Fibroblast of lung (primary cell): ENCODE results near the gene RPL29. TPM values are rescaled to one million over a fixed set of nuclear protein-coding genes. Genes with fewer than 3 reads are reported as not detected.

Experiments
- DNase-seq, 2 donors: peaks; one replicate each; pipeline versions ENCODE4 v3.0.0 to v3.0.0-alpha.2; 2010; ENCODE audit warnings: low read depth in 2 of 2
- H2AFZ ChIP-seq: 2 replicates; pipeline ENCODE4 v1.5.1; 2012; ENCODE audit warnings: low read length, control low read depth, inconsistent platforms
- H3K27ac ChIP-seq: 2 replicates; pipeline ENCODE4 v1.5.1; 2011; ENCODE audit warnings: low read length, control low read depth; ENCODE audit not compliant: insufficient read depth
- H3K27me3 ChIP-seq: 2 replicates; pipeline ENCODE4 v1.5.1; 2011; ENCODE audit warnings: mild to moderate bottlenecking, low read length; ENCODE audit not compliant: control insufficient read depth, insufficient read depth
- H3K36me3 ChIP-seq: 2 replicates; pipeline ENCODE4 v1.5.1; 2011; ENCODE audit warnings: low read length; ENCODE audit not compliant: control insufficient read depth, insufficient read depth
- H3K4me1 ChIP-seq: 2 replicates; pipeline ENCODE4 v1.5.1; 2011; ENCODE audit warnings: low read length; ENCODE audit not compliant: control insufficient read depth, insufficient read depth; ENCODE audit errors: extremely low read depth
- H3K4me2 ChIP-seq: 2 replicates; pipeline ENCODE4 v1.5.1; 2011; ENCODE audit warnings: low read length, control low read depth; ENCODE audit not compliant: insufficient read depth; ENCODE audit errors: extremely low read depth
- H3K4me3 ChIP-seq, 4 experiments: fragments of 200-600 bp in 1 of 4; sonication (generic) in 1 of 4; replicated peaks in 1 of 4; 2 replicates each; pipeline ENCODE4 v1.5.1; 2011 to 2016; ENCODE audit warnings: low read length in 4 of 4, low read depth in 3 of 4, mild to moderate bottlenecking in 3 of 4, control low read depth in 2 of 4, inconsistent platforms in 1 of 4, mixed read lengths in 1 of 4; ENCODE audit not compliant: insufficient read depth in 1 of 4; ENCODE audit errors: control extremely low read depth in 1 of 4
- H3K79me2 ChIP-seq: 2 replicates; pipeline ENCODE4 v1.5.1; 2012; ENCODE audit warnings: mild to moderate bottlenecking, low read length, inconsistent platforms; ENCODE audit not compliant: control insufficient read depth, insufficient read depth
- H3K9ac ChIP-seq: 2 replicates; pipeline ENCODE4 v1.5.1; 2011; ENCODE audit warnings: mild to moderate bottlenecking, low read length, control low read depth; ENCODE audit not compliant: insufficient read depth
- H3K9me3 ChIP-seq: 2 replicates; pipeline ENCODE4 v1.5.1; 2012; ENCODE audit warnings: low read depth, low read length; ENCODE audit not compliant: control insufficient read depth, insufficient read depth
- H4K20me1 ChIP-seq: 2 replicates; pipeline ENCODE4 v1.5.1; 2011; ENCODE audit warnings: low read length; ENCODE audit not compliant: control insufficient read depth, insufficient read depth; ENCODE audit errors: extremely low read depth
- EZH2 ChIP-seq: IDR thresholded peaks from 2 replicates; pipeline ENCODE4 v1.5.1; 2012; ENCODE audit warnings: low read length, control low read depth, mild to moderate bottlenecking; ENCODE audit errors: missing control alignments
- polyA plus RNA-seq, 2 donors: library from polyadenylated mRNA; depleted of rRNA in 1 of 2; stranded (reverse) in 1 of 2; unstranded in 1 of 2; fragments of >200 nt; gene quantifications; 2 replicates each; pipeline ENCODE4 v1.2.1, GENCODE V29; 2011 to 2012; ENCODE audit warnings: missing spikeins in 1 of 2
- total RNA-seq: library from RNA; depleted of rRNA; stranded (reverse); fragments of >200 nt; gene quantifications from 2 replicates; pipeline ENCODE4 v1.2.1, GENCODE V29; 2014
- TF ChIP-seq, protein P1 (sequence below), 2 donors: IDR thresholded peaks in 1 of 2; conservative IDR thresholded peaks in 1 of 2; 1 replicate in 1 of 2; 2 replicates in 1 of 2; pipeline ENCODE4 v1.5.1; 2011 to 2012; ENCODE audit warnings: low read length in 2 of 2, control low read depth in 1 of 2, inconsistent platforms in 1 of 2, low read depth in 1 of 2, mild to moderate bottlenecking in 1 of 2

RPL29 gene
- total and polyA plus RNA-seq, 2 donors (not counting 1 experiment from before 2014, with no cell fraction given): 1,076 to 1,512 TPM

DNA sequence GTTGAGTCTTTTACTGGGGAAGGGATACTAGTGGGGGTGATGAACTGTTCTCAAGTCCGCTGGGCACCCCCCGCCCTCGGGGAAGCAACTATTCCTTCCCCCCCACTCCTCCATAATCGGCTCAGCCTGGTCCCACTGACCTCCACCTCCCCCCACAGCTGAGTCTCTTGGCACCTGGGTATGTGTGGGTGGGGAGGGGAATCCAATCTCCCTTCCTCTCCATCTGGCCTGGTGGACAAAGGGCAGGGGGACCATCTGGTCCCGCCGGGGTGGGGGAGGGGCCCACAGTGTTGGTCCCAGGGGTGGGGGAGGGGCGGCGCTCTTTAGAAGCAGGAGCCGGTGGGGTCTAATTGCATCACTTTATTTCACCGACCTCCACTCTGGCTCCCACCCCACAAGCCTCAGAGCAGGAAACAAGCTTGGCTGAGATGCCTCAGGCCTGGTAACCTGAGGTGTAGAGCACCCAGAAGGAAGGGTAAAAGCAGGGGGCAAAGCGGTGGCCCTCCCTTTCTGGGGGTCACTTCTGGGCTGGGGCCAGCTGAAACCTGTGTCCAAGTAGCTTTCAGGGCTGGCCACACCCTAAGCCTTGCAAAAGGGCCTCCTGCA, 27.4 kb downstream of the RPL29 start:
- H3K9me3 ChIP-seq: no peaks in the 10 kb centered on the region
- peak overlapping the region; percentile 66 for H3K27ac ChIP-seq
- peaks cover 6% of the 10 kb centered on the region for H3K4me1 ChIP-seq
- H2AFZ ChIP-seq: no peak overlapping the region
- H3K36me3 ChIP-seq: peaks cover 2% of the 10 kb centered on the region
- peaks cover 14% of the 10 kb centered on the region for H3K79me2 ChIP-seq
- peak in 1 of 2 donors; percentile 34 for DNase-seq
- peak overlapping the region; percentile 83 for H3K4me2 ChIP-seq
- H3K27me3 ChIP-seq: no peaks in the 10 kb centered on the region
- peak overlapping the region; percentile 64 for H3K9ac ChIP-seq
- peak overlapping the region; percentile 59 to 72 (median 68) for H3K4me3 ChIP-seq
- no peaks in the 10 kb centered on the region for H4K20me1 ChIP-seq
- TF ChIP-seq, protein P1, sequence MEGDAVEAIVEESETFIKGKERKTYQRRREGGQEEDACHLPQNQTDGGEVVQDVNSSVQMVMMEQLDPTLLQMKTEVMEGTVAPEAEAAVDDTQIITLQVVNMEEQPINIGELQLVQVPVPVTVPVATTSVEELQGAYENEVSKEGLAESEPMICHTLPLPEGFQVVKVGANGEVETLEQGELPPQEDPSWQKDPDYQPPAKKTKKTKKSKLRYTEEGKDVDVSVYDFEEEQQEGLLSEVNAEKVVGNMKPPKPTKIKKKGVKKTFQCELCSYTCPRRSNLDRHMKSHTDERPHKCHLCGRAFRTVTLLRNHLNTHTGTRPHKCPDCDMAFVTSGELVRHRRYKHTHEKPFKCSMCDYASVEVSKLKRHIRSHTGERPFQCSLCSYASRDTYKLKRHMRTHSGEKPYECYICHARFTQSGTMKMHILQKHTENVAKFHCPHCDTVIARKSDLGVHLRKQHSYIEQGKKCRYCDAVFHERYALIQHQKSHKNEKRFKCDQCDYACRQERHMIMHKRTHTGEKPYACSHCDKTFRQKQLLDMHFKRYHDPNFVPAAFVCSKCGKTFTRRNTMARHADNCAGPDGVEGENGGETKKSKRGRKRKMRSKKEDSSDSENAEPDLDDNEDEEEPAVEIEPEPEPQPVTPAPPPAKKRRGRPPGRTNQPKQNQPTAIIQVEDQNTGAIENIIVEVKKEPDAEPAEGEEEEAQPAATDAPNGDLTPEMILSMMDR (conservative IDR thresholded peaks at IDR 0.05 in 1 of 2, IDR thresholded peaks at IDR 0.05 in 1 of 2; ENCODE audit: low read depth in 1 of 2, low read length in 2 of 2): no peak
- no peak for TF ChIP-seq EZH2

- Histone ChIP-seq H3K9me3 (no peaks in the 10 kb centered on the region), H3K4me2 (peak within 1 kb of the TSS; percentile 83), H3K9ac (peak within 1 kb of the TSS; percentile 67), H3K79me2 (peaks cover 14% of the 10 kb centered on the region), H3K27me3 (no peaks in the 10 kb centered on the region), H3K4me3 (peak within 1 kb of the TSS; percentile 59 to 82 (median 70)), H3K36me3 (peaks cover 3% of the 10 kb centered on the region), H4K20me1 (no peaks in the 10 kb centered on the region), H2AFZ (no peak within 1 kb of the TSS), H3K4me1 (peaks cover 8% of the 10 kb centered on the region), H3K27ac (peak within 1 kb of the TSS; percentile 66)
- no peak for TF ChIP-seq EZH2
- TF ChIP-seq, protein P1 (conservative IDR thresholded peaks at IDR 0.05 in 1 of 2, IDR thresholded peaks at IDR 0.05 in 1 of 2; ENCODE audit: low read depth in 1 of 2, low read length in 2 of 2): no peak
- DNase-seq: peak; percentile 30 to 40
Measured at GRCh38 chr3:51967384-51968169, 28.1 kb downstream of the RPL29 start, which contains the start of gene PCBP4. Gene PCBP4, minus strand, starts transcription at chr3:51967454. Its CDS starts 6,214 bp downstream, at chr3:51961240.

DNA sequence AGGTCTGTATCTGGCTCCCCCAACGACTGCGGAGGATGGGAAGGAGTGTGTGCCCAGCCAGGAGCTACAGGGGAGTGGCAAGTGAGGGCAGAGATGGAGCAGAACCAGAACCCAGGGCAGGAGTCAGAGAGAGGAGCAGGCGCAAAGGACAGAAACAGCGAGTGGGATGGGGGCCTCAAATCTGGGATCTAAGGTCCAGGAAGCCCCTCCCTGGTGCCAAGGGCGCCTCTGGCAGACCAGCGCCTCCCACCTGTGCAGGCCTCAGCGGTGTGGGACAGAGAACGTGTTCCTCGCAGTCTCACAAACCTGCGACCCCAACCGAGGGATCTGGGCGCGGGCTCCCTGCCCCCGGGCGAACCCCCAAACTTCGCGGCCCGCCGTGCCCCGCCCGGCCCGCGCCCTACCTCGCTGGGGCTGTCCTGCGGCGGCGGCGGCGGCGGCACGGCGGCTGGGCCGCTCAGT, 28.7 kb downstream of the RPL29 start:
- peak overlapping the region; percentile 83 for H3K4me2 ChIP-seq
- H3K9me3 ChIP-seq: no peaks in the 10 kb centered on the region
- H3K4me1 ChIP-seq: peaks cover 8% of the 10 kb centered on the region
- H3K9ac ChIP-seq: peak overlapping the region; percentile 67
- DNase-seq: no peak
- TF ChIP-seq, protein P1 (conservative IDR thresholded peaks at IDR 0.05 in 1 of 2, IDR thresholded peaks at IDR 0.05 in 1 of 2; ENCODE audit: low read depth in 1 of 2, low read length in 2 of 2): no peak
- no peak for TF ChIP-seq EZH2
- peak overlapping the region; percentile 46 to 82 (median 62) for H3K4me3 ChIP-seq
- peaks cover 3% of the 10 kb centered on the region for H3K36me3 ChIP-seq
- peaks cover 14% of the 10 kb centered on the region for H3K79me2 ChIP-seq
- no peaks in the 10 kb centered on the region for H3K27me3 ChIP-seq
- no peaks in the 10 kb centered on the region for H4K20me1 ChIP-seq
- H3K27ac ChIP-seq: peak overlapping the region; percentile 37
- no peak overlapping the region for H2AFZ ChIP-seq
